ENCODE results near the gene MKNK2. TPM values are rescaled to one million over a fixed set of nuclear protein-coding genes. Genes with fewer than 3 reads are reported as not detected.

MKNK2 gene
- total and polyA plus RNA-seq, 2 donors (not counting 1 experiment from before 2014, with no cell fraction given): 440 to 777 TPM

DNA sequence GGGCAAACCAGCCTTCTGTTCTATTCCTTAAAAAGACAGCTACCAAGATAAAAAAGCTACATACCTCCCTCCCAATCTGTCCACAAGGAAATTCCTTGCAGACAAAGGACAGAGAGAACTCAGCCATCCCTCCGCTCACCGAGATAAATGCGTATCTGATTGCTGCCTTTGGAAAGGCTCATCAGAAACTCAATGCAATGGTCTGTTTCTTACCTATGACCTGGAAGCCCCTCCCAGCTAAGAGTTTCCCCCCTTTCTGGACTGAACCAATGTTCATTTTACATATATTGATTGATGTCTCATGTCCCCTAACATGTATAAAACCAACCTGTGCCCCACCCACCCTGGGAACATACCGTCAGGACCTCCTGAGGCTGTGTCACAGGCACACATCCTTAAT lies 47.2 kb downstream of the MKNK2 start:
- H3K4me1 ChIP-seq (ENCODE audit: control insufficient read depth in 2 of 2, insufficient read depth in 2 of 2, low read length in 2 of 2): peaks cover 0 to 3% of the 10 kb centered on the region in 2 donors
- intact Hi-C loops (cut with micrococcal nuclease): no loop called here
- Mint-ChIP-seq H3K4me1 (peaks cover 16% of the 10 kb centered on the region), H3K27ac (no peak overlapping the region), H3K27me3 (no peaks in the 10 kb centered on the region), H3K9me3 (ENCODE audit: insufficient read depth) (no peaks in the 10 kb centered on the region), H3K4me3 (no peak overlapping the region)
- H4K20me1 ChIP-seq (ENCODE audit: control insufficient read depth, insufficient read depth, low read length, poor library complexity, severe bottlenecking): peaks cover 16% of the 10 kb centered on the region
- ATAC-seq (ENCODE audit: low read depth): no peak
- no peak overlapping the region for H3K9ac ChIP-seq (ENCODE audit: low read length)
- H3K79me2 ChIP-seq (ENCODE audit: control insufficient read depth, insufficient read depth, low read length): peaks cover 17% of the 10 kb centered on the region
- no peak overlapping the region for H3K4me3 ChIP-seq (ENCODE audit: control extremely low read depth in 1 of 5, extremely low read depth in 1 of 5, insufficient read depth in 1 of 5, low read depth in 2 of 5, low read length in 4 of 5)
- H3K4me2 ChIP-seq (replicated peaks; ENCODE audit: low read depth, low read length, poor library complexity, severe bottlenecking): no peak overlapping the region
- H3K36me3 ChIP-seq (replicated peaks in 1 of 2; ENCODE audit: control extremely low read depth in 1 of 2, control insufficient read depth in 1 of 2, extremely low read depth in 1 of 2, insufficient read depth in 2 of 2, low read length in 1 of 2): peaks cover 0 to 13% of the 10 kb centered on the region in 2 experiments
- H3K9me3 ChIP-seq (ENCODE audit: control extremely low read depth in 1 of 3, control insufficient read depth in 2 of 3, insufficient read depth in 1 of 3, low read length in 2 of 3): no peaks in the 10 kb centered on the region
- H3K27ac ChIP-seq (ENCODE audit: low read length in 2 of 2): no peak overlapping the region
- 100% methylated on average over 3 of the region's 4 CpGs for WGBS (ENCODE audit: insufficient coverage)
- no peak overlapping the region for H2AFZ ChIP-seq (ENCODE audit: insufficient read depth, low read depth, low read length, poor library complexity, severe bottlenecking)
- no peaks in the 10 kb centered on the region for H3K27me3 ChIP-seq (replicated peaks in 1 of 4; ENCODE audit: control extremely low read depth in 1 of 4, control insufficient read depth in 3 of 4, insufficient read depth in 4 of 4, low read length in 3 of 4)
- TF ChIP-seq, protein P1, sequence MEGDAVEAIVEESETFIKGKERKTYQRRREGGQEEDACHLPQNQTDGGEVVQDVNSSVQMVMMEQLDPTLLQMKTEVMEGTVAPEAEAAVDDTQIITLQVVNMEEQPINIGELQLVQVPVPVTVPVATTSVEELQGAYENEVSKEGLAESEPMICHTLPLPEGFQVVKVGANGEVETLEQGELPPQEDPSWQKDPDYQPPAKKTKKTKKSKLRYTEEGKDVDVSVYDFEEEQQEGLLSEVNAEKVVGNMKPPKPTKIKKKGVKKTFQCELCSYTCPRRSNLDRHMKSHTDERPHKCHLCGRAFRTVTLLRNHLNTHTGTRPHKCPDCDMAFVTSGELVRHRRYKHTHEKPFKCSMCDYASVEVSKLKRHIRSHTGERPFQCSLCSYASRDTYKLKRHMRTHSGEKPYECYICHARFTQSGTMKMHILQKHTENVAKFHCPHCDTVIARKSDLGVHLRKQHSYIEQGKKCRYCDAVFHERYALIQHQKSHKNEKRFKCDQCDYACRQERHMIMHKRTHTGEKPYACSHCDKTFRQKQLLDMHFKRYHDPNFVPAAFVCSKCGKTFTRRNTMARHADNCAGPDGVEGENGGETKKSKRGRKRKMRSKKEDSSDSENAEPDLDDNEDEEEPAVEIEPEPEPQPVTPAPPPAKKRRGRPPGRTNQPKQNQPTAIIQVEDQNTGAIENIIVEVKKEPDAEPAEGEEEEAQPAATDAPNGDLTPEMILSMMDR (IDR thresholded peaks at IDR 0.05): no peak
- TF ChIP-seq EZH2 (IDR thresholded peaks at IDR 0.05; ENCODE audit: borderline replicate concordance, insufficient read depth, low read depth, low read length, poor library complexity, severe bottlenecking): no peak
- ChIA-PET CTCF (no interaction called here), POLR2A (interaction anchor here (0.7 kb wide), 2 partner anchors 154 to 212 kb away, joined by 3 to 5 read pairs; no protein-coding TSS in a partner anchor)
- DNase-seq: no peak

DNA sequence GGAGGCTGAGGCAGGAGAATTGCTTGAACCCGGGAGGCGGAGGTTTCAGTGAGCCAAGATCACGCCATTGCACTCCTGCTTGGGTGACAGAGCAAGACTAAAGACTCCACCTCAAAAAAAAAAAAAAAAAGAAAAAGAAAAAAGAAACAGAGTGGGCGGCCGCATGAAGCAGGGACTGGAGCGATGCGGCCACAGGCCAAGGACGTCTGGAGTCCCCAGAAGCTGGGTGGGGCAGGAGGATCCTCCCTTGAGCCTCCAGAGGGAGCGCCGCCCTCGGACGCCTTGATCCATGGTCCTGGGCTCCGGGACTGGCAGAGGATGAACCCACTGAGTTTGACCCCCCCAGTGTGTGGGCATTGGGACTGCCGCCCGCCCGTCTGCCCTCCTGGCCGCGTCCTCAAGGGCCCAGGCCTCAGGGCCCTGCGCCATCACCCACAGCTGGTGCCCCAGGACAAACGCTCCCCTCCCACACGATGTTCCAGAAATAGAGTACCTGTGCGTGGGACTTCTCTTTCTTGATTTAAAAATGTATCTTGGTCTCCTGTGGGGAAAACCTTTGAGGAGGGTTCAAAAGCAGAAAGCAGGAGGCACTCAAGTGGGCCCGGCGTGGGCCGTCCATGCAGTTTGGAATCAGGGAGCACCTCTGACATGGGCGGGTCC lies 51.1 kb downstream of the MKNK2 start:
- TF ChIP-seq, protein P1 (IDR thresholded peaks at IDR 0.05): no peak
- TF ChIP-seq EZH2 (IDR thresholded peaks at IDR 0.05; ENCODE audit: borderline replicate concordance, insufficient read depth, low read depth, low read length, poor library complexity, severe bottlenecking): no peak
- ChIA-PET POLR2A (interaction anchor here (0.7 kb wide), 1 partner anchor 33 kb away, joined by 4 read pairs; no protein-coding TSS in a partner anchor), CTCF (interaction anchor here (0.7 kb wide), 1 partner anchor 480 kb away, joined by 4 read pairs; no protein-coding TSS in a partner anchor)
- Histone ChIP-seq H3K4me2 (replicated peaks; ENCODE audit: low read depth, low read length, poor library complexity, severe bottlenecking) (no peak overlapping the region), H3K9ac (ENCODE audit: low read length) (no peak overlapping the region), H3K9me3 (ENCODE audit: control extremely low read depth in 1 of 3, control insufficient read depth in 2 of 3, insufficient read depth in 1 of 3, low read length in 2 of 3) (no peaks in the 10 kb centered on the region), H3K4me3 (ENCODE audit: control extremely low read depth in 1 of 5, extremely low read depth in 1 of 5, insufficient read depth in 1 of 5, low read depth in 2 of 5, low read length in 4 of 5) (no peak overlapping the region), H3K36me3 (replicated peaks in 1 of 2; ENCODE audit: control extremely low read depth in 1 of 2, control insufficient read depth in 1 of 2, extremely low read depth in 1 of 2, insufficient read depth in 2 of 2, low read length in 1 of 2) (peaks cover 0 to 28% of the 10 kb centered on the region in 2 experiments), H3K27me3 (replicated peaks in 1 of 4; ENCODE audit: control extremely low read depth in 1 of 4, control insufficient read depth in 3 of 4, insufficient read depth in 4 of 4, low read length in 3 of 4) (no peaks in the 10 kb centered on the region), H3K79me2 (ENCODE audit: control insufficient read depth, insufficient read depth, low read length) (peaks cover 27% of the 10 kb centered on the region), H3K4me1 (ENCODE audit: control insufficient read depth in 2 of 2, insufficient read depth in 2 of 2, low read length in 2 of 2) (no peaks in the 10 kb centered on the region), H3K27ac (ENCODE audit: low read length in 2 of 2) (no peak overlapping the region), H4K20me1 (ENCODE audit: control insufficient read depth, insufficient read depth, low read length, poor library complexity, severe bottlenecking) (peaks cover 27% of the 10 kb centered on the region), H2AFZ (ENCODE audit: insufficient read depth, low read depth, low read length, poor library complexity, severe bottlenecking) (no peak overlapping the region)
- DNase-seq: no peak
- Mint-ChIP-seq H3K27ac (no peak overlapping the region), H3K27me3 (no peaks in the 10 kb centered on the region), H3K4me1 (peaks cover 8% of the 10 kb centered on the region), H3K9me3 (ENCODE audit: insufficient read depth) (no peaks in the 10 kb centered on the region), H3K4me3 (no peak overlapping the region)
- intact Hi-C loops (cut with micrococcal nuclease): no loop called here
- WGBS (ENCODE audit: insufficient coverage): 89% methylated on average over 17 of the region's 26 CpGs
- no peak for ATAC-seq (ENCODE audit: low read depth)

Measured in B cell (primary cell).